ENCODE measurements around the gene CACNA1I. TPM values are rescaled to one million over a fixed set of nuclear protein-coding genes. Genes with fewer than 3 reads are reported as not detected.

Gene CACNA1I
- total and polyA plus RNA-seq, 2 experiments from 2014 or later: 0.42 to 2.4 TPM

- TF ChIP-seq, protein P1, sequence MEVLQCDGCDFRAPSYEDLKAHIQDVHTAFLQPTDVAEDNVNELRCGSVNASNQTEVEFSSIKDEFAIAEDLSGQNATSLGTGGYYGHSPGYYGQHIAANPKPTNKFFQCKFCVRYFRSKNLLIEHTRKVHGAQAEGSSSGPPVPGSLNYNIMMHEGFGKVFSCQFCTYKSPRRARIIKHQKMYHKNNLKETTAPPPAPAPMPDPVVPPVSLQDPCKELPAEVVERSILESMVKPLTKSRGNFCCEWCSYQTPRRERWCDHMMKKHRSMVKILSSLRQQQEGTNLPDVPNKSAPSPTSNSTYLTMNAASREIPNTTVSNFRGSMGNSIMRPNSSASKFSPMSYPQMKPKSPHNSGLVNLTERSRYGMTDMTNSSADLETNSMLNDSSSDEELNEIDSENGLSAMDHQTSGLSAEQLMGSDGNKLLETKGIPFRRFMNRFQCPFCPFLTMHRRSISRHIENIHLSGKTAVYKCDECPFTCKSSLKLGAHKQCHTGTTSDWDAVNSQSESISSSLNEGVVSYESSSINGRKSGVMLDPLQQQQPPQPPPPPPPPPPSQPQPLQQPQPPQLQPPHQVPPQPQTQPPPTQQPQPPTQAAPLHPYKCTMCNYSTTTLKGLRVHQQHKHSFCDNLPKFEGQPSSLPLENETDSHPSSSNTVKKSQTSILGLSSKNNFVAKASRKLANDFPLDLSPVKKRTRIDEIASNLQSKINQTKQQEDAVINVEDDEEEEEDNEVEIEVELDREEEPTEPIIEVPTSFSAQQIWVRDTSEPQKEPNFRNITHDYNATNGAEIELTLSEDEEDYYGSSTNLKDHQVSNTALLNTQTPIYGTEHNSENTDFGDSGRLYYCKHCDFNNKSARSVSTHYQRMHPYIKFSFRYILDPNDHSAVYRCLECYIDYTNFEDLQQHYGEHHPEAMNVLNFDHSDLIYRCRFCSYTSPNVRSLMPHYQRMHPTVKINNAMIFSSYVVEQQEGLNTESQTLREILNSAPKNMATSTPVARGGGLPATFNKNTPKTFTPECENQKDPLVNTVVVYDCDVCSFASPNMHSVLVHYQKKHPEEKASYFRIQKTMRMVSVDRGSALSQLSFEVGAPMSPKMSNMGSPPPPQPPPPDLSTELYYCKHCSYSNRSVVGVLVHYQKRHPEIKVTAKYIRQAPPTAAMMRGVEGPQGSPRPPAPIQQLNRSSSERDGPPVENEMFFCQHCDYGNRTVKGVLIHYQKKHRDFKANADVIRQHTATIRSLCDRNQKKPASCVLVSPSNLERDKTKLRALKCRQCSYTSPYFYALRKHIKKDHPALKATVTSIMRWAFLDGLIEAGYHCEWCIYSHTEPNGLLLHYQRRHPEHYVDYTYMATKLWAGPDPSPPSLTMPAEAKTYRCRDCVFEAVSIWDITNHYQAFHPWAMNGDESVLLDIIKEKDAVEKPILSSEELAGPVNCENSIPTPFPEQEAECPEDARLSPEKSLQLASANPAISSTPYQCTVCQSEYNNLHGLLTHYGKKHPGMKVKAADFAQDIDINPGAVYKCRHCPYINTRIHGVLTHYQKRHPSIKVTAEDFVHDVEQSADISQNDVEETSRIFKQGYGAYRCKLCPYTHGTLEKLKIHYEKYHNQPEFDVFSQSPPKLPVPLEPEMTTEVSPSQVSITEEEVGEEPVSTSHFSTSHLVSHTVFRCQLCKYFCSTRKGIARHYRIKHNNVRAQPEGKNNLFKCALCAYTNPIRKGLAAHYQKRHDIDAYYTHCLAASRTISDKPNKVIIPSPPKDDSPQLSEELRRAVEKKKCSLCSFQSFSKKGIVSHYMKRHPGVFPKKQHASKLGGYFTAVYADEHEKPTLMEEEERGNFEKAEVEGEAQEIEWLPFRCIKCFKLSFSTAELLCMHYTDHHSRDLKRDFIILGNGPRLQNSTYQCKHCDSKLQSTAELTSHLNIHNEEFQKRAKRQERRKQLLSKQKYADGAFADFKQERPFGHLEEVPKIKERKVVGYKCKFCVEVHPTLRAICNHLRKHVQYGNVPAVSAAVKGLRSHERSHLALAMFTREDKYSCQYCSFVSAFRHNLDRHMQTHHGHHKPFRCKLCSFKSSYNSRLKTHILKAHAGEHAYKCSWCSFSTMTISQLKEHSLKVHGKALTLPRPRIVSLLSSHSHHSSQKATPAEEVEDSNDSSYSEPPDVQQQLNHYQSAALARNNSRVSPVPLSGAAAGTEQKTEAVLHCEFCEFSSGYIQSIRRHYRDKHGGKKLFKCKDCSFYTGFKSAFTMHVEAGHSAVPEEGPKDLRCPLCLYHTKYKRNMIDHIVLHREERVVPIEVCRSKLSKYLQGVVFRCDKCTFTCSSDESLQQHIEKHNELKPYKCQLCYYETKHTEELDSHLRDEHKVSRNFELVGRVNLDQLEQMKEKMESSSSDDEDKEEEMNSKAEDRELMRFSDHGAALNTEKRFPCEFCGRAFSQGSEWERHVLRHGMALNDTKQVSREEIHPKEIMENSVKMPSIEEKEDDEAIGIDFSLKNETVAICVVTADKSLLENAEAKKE (CRISPR knock-in tag; IDR thresholded peaks at IDR 0.05): no peak
- TF ChIP-seq EZH2phosphoT487 (IDR thresholded peaks at IDR 0.05; ENCODE audit: unreplicated experiment) (no peak), EZH2 (IDR thresholded peaks at IDR 0.05; ENCODE audit: low read depth, unreplicated experiment) (no peak), ZNF114 (CRISPR knock-in tag; IDR thresholded peaks at IDR 0.05) (no peak), ETS1 (IDR thresholded peaks at IDR 0.05) (no peak), ZNF331 (CRISPR knock-in tag; IDR thresholded peaks at IDR 0.05; ENCODE audit: low read depth) (no peak), REST (IDR thresholded peaks at IDR 0.05; ENCODE audit: unreplicated experiment) (no peak), POLR2AphosphoS5 (IDR thresholded peaks at IDR 0.05; ENCODE audit: low read depth) (no peak; the same call in 1 of the 2 replicates), CREB1 (CRISPR knock-in tag; IDR thresholded peaks at IDR 0.05; ENCODE audit: low read depth) (no peak)
These were observed 44.9 kb upstream of the CACNA1I start (continued) for GRCh38 chr22:39525658-39525975.

Measured in GM23338 (cell line).